ENCODE data around the gene ARHGAP32.

The ARHGAP32 gene

DNA sequence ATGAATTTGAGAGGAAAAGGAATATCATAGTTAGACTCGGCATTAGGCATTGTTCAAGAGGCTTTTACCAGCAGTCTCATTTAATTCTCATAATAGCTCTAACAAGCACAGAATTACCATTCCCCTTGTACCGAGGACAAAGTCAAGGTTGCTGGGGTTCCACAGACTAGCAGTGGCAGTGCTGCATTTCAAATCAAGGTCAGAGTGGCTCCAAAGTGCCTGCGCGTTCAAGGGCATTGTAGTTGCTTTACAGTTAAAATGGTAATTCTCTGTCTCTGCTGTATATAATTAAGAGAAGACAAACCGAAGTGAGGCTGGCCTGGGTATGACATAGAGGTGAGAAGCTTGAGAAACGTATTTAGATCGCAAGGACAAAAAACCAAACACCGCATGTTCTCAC lies 209.1 kb downstream of the ARHGAP32 start:
- Histone ChIP-seq H3K27ac (no peak overlapping the region), H4K20me1 (ENCODE audit: insufficient read depth) (no peaks in the 10 kb centered on the region), H3K9ac (no peak overlapping the region), H3K36me3 (ENCODE audit: insufficient read depth) (no peaks in the 10 kb centered on the region), H3K79me2 (ENCODE audit: insufficient read depth, low read depth) (no peaks in the 10 kb centered on the region), H3K4me3 (IDR thresholded peaks at IDR 0.05; ENCODE audit: insufficient read depth, low read depth, low read length) (no peak overlapping the region), H3K4me2 (no peak overlapping the region), H3K4me1 (ENCODE audit: low read depth, poor library complexity, severe bottlenecking) (no peaks in the 10 kb centered on the region), H3K27me3 (ENCODE audit: insufficient read depth, low read depth) (no peaks in the 10 kb centered on the region), H2AFZ (ENCODE audit: low read depth) (no peak overlapping the region)
- TF ChIP-seq, protein P1, sequence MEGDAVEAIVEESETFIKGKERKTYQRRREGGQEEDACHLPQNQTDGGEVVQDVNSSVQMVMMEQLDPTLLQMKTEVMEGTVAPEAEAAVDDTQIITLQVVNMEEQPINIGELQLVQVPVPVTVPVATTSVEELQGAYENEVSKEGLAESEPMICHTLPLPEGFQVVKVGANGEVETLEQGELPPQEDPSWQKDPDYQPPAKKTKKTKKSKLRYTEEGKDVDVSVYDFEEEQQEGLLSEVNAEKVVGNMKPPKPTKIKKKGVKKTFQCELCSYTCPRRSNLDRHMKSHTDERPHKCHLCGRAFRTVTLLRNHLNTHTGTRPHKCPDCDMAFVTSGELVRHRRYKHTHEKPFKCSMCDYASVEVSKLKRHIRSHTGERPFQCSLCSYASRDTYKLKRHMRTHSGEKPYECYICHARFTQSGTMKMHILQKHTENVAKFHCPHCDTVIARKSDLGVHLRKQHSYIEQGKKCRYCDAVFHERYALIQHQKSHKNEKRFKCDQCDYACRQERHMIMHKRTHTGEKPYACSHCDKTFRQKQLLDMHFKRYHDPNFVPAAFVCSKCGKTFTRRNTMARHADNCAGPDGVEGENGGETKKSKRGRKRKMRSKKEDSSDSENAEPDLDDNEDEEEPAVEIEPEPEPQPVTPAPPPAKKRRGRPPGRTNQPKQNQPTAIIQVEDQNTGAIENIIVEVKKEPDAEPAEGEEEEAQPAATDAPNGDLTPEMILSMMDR (conservative IDR thresholded peaks at IDR 0.05; ENCODE audit: low read depth, low read length), result no peak

DNA sequence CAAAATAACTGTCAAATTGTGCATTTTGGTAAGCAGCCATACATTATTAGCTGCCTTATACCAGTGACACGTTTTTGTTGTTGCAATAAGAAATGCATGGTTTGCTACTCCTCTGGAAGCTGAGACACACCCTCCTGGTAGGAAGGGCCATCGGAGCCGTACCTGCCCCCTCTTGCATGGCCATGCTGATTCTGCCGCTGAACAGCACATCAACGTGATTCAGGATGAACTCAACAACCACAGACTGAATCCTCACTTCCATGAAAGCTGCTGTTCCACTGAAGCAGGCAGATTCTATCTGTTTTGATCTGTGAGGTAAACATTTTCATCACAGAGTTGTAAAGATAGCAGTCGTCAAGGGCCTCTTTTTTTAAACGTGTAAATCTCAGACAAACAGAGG lies 210.9 kb downstream of the ARHGAP32 start:
- H3K4me2 ChIP-seq, result no peak overlapping the region
- no peaks in the 10 kb centered on the region for H4K20me1 ChIP-seq (ENCODE audit: insufficient read depth)
- no peaks in the 10 kb centered on the region for H3K27me3 ChIP-seq (ENCODE audit: insufficient read depth, low read depth)
- TF ChIP-seq, protein P1 (conservative IDR thresholded peaks at IDR 0.05; ENCODE audit: low read depth, low read length), result no peak
- H3K9ac ChIP-seq, result no peak overlapping the region
- H3K79me2 ChIP-seq (ENCODE audit: insufficient read depth, low read depth), result no peaks in the 10 kb centered on the region
- H3K27ac ChIP-seq, result no peak overlapping the region
- H3K36me3 ChIP-seq (ENCODE audit: insufficient read depth), result no peaks in the 10 kb centered on the region
- H2AFZ ChIP-seq (ENCODE audit: low read depth), result no peak overlapping the region
- H3K4me1 ChIP-seq (ENCODE audit: low read depth, poor library complexity, severe bottlenecking), result no peaks in the 10 kb centered on the region
- H3K4me3 ChIP-seq (IDR thresholded peaks at IDR 0.05; ENCODE audit: insufficient read depth, low read depth, low read length), result no peak overlapping the region

DNA sequence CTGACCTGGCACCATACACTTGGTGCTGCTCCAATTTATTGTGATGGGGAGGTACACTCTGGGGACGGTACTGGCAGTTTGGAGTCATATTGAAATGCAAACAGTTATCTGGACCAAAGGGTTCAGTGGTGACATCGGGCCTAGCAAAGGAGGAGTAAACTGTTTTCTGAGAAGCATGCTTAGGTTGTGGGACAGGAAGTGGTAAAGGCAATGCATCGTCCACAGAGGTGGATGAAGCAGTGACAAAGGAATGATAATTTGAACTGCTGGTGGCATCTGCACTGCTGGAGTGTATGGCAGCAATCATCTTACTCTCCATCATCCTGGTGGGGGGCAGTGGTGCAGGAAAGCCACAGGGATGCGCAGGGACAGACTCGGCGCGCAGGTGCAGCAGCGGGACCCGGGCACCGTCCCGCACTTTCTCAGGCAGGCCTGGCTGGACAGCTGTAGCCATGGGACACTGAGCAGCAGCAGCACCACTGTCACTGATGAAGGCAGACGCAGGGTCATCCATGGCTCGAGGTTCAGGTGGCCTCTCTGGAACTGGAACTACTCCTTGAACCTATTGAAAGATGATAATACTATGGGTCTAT lies 221.4 kb downstream of the ARHGAP32 start:
- H3K4me3 ChIP-seq (IDR thresholded peaks at IDR 0.05; ENCODE audit: insufficient read depth, low read depth, low read length), result no peak overlapping the region
- no peaks in the 10 kb centered on the region for H3K27me3 ChIP-seq (ENCODE audit: insufficient read depth, low read depth)
- TF ChIP-seq, protein P1 (conservative IDR thresholded peaks at IDR 0.05; ENCODE audit: low read depth, low read length), result no peak
- no peak overlapping the region for H3K27ac ChIP-seq
- H3K79me2 ChIP-seq (ENCODE audit: insufficient read depth, low read depth), result no peaks in the 10 kb centered on the region
- no peak overlapping the region for H2AFZ ChIP-seq (ENCODE audit: low read depth)
- no peak overlapping the region for H3K4me2 ChIP-seq
- H3K4me1 ChIP-seq (ENCODE audit: low read depth, poor library complexity, severe bottlenecking), result no peaks in the 10 kb centered on the region
- no peaks in the 10 kb centered on the region for H3K36me3 ChIP-seq (ENCODE audit: insufficient read depth)
- no peak overlapping the region for H3K9ac ChIP-seq
- no peaks in the 10 kb centered on the region for H4K20me1 ChIP-seq (ENCODE audit: insufficient read depth)

DNA sequence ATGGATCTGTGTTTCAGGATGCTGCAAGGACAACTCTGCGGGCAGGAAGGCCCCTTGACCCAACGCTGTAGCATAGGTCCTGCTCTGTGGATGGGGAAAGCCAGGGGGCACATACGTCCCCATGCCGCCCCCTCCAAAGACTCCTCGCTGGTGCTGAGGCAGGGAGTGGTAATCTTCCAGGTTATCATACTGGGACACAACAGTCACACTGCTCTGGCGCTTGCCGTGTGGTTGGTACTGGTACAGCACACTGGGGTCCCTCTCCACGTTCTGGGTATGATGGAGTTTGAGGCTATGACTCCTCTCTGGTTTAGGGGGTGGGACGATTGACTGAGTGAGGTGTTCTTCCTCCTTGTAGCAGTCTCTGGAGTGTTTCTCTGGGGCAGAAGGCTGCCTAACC lies 223.2 kb downstream of the ARHGAP32 start:
- TF ChIP-seq, protein P1 (conservative IDR thresholded peaks at IDR 0.05; ENCODE audit: low read depth, low read length), result no peak
- H3K4me3 ChIP-seq (IDR thresholded peaks at IDR 0.05; ENCODE audit: insufficient read depth, low read depth, low read length), result no peak overlapping the region
- no peaks in the 10 kb centered on the region for H3K36me3 ChIP-seq (ENCODE audit: insufficient read depth)
- H4K20me1 ChIP-seq (ENCODE audit: insufficient read depth), result no peaks in the 10 kb centered on the region
- H3K4me2 ChIP-seq, result no peak overlapping the region
- H3K9ac ChIP-seq, result no peak overlapping the region
- no peak overlapping the region for H2AFZ ChIP-seq (ENCODE audit: low read depth)
- H3K27me3 ChIP-seq (ENCODE audit: insufficient read depth, low read depth), result no peaks in the 10 kb centered on the region
- no peaks in the 10 kb centered on the region for H3K79me2 ChIP-seq (ENCODE audit: insufficient read depth, low read depth)
- peaks cover 5% of the 10 kb centered on the region for H3K4me1 ChIP-seq (ENCODE audit: low read depth, poor library complexity, severe bottlenecking)
- H3K27ac ChIP-seq, result no peak overlapping the region

Data from KMS-11 (cell line).